NCI-H1694 (cell line): Measurements from ENCODE around the gene NEK10.
"Not testable (repeated sequence)": the region's sequence is repeated elsewhere in the genome, so short reads cannot be mapped to it uniquely, and the experiment has no call there.

Experiments used
- DNase-seq: peaks from one replicate; lab custom pipeline; 2025; lab: John Stamatoyannopoulos, UW

The NEK10 gene

GRCh38 chr3:27352047-27352446 is 17.1 kb downstream of the NEK10 start:
- DNase-seq, result no peak

- no peak for DNase-seq
Measured at GRCh38 chr3:27349832-27350231, 19.4 kb downstream of the NEK10 start.

- DNase-seq, result no peak
Measured at GRCh38 chr3:27345959-27346865, 23.0 kb downstream of the NEK10 start.

- DNase-seq, result no peak
Measured at GRCh38 chr3:27345493-27345892, 23.7 kb downstream of the NEK10 start.

GRCh38 chr3:27345045-27345444 is 24.1 kb downstream of the NEK10 start:
- no peak for DNase-seq

GRCh38 chr3:27344192-27344591 is 25.0 kb downstream of the NEK10 start:
- no peak for DNase-seq

GRCh38 chr3:27342267-27342666 is 26.9 kb downstream of the NEK10 start:
- no peak for DNase-seq

GRCh38 chr3:27340534-27340933 is 28.6 kb downstream of the NEK10 start:
- DNase-seq, result no peak

- DNase-seq, result no peak
Measured at GRCh38 chr3:27335571-27335970, 33.6 kb downstream of the NEK10 start.

- no peak for DNase-seq
Measured at GRCh38 chr3:27333843-27334242, 35.3 kb downstream of the NEK10 start.

GRCh38 chr3:27328982-27329762 is 40.0 kb downstream of the NEK10 start:
- not testable (repeated sequence) for DNase-seq

- DNase-seq, result no peak
Measured at GRCh38 chr3:27326629-27327545, 42.3 kb downstream of the NEK10 start.

- DNase-seq, result no peak
Measured at GRCh38 chr3:27326202-27326601, 43.0 kb downstream of the NEK10 start.

GRCh38 chr3:27325419-27325818 is 43.8 kb downstream of the NEK10 start:
- DNase-seq, result no peak

GRCh38 chr3:27324686-27325085 is 44.5 kb downstream of the NEK10 start:
- no peak for DNase-seq

GRCh38 chr3:27323087-27323570 is 46.1 kb downstream of the NEK10 start:
- DNase-seq, result no peak

- DNase-seq, result no peak
Measured at GRCh38 chr3:27322634-27323033, 46.5 kb downstream of the NEK10 start.

GRCh38 chr3:27319847-27320526 is 49.2 kb downstream of the NEK10 start:
- no peak for DNase-seq

GRCh38 chr3:27319304-27319703 is 49.9 kb downstream of the NEK10 start:
- no peak for DNase-seq

GRCh38 chr3:27317096-27317495 is 52.1 kb downstream of the NEK10 start:
- DNase-seq, result no peak

GRCh38 chr3:27315003-27315402 is 54.2 kb downstream of the NEK10 start:
- DNase-seq, result no peak
